Esophagus (tissue), 2 donors: ENCODE data around the gene PALLD. TPM values are rescaled to one million over a fixed set of nuclear protein-coding genes. Genes with fewer than 3 reads are reported as not detected.

Source experiments
- H3K27ac ChIP-seq, 2 donors: one replicate each; pipeline ENCODE4 v1.5.1; 2013; ENCODE audit warnings: low read depth in 2 of 2, mild to moderate bottlenecking in 2 of 2, inconsistent platforms in 1 of 2, low read length in 1 of 2, moderate library complexity in 1 of 2
- H3K27me3 ChIP-seq, 2 donors: one replicate each; pipeline ENCODE4 v1.6.1; 2013; ENCODE audit warnings: low read length in 2 of 2, control low read depth in 1 of 2, mild to moderate bottlenecking in 1 of 2; ENCODE audit not compliant: insufficient read depth in 2 of 2, control insufficient read depth in 1 of 2
- H3K36me3 ChIP-seq, 2 donors: one replicate each; pipeline ENCODE4 v1.6.1; 2013; ENCODE audit warnings: low read length in 1 of 2; ENCODE audit not compliant: control insufficient read depth in 2 of 2, insufficient read depth in 2 of 2
- H3K4me1 ChIP-seq, 2 donors: one replicate each; pipeline ENCODE4 v1.6.1; 2013; ENCODE audit warnings: low read length in 1 of 2; ENCODE audit not compliant: control insufficient read depth in 2 of 2, insufficient read depth in 2 of 2
- H3K4me3 ChIP-seq, 2 donors: one replicate each; pipeline ENCODE4 v1.5.1; 2013; ENCODE audit warnings: low read length in 2 of 2, mild to moderate bottlenecking in 2 of 2, low read depth in 1 of 2, moderate library complexity in 1 of 2
- H3K9me3 ChIP-seq, 2 donors: one replicate each; pipeline ENCODE4 v1.6.1; 2013; ENCODE audit warnings: mild to moderate bottlenecking in 2 of 2, low read depth in 1 of 2, low read length in 1 of 2, moderate library complexity in 1 of 2; ENCODE audit not compliant: control insufficient read depth in 2 of 2, insufficient read depth in 1 of 2
- WGBS, 2 donors: extraction: QIAGEN DNeasy Blood & Tissue Kit; methylation state at CpG; one replicate each; pipeline ENCODE4 v1.1.7; 2013; 5-methylcytosine and 5-hydroxymethylcytosine counted together
- polyA plus RNA-seq, 2 donors: library from polyadenylated mRNA; stranded (reverse); fragments of 200-250 nt; gene quantifications; one replicate each; pipeline ENCODE4 v1.2.3, GENCODE V29; 2013
- donor health status: healthy with polysubstance abuse.
- donor health status: Bipolar disorder and iron deficiency.

The PALLD gene
- polyA plus RNA-seq, 2 donors: 34.7 to 101 TPM

- H3K4me3 ChIP-seq: no peak overlapping the region
- H3K27me3 ChIP-seq: no peaks in the 10 kb centered on the region
- 90 to 93% methylated on average over 3 of the region's 3 CpGs for WGBS, 2 donors
- peaks cover 0 to 2% of the 10 kb centered on the region in 2 donors for H3K9me3 ChIP-seq
- H3K27ac ChIP-seq: no peak overlapping the region
- no peaks in the 10 kb centered on the region for H3K36me3 ChIP-seq
- H3K4me1 ChIP-seq: no peaks in the 10 kb centered on the region
Observed at GRCh38 chr4:168643796-168644159, 146.9 kb downstream of the PALLD start.

- no peaks in the 10 kb centered on the region for H3K27me3 ChIP-seq
- 64 to 67% methylated on average over 7 of the region's 7 CpGs for WGBS, 2 donors
- no peak overlapping the region for H3K27ac ChIP-seq
Observed at GRCh38 chr4:168646001-168646768, 149.3 kb downstream of the PALLD start.

GRCh38 chr4:168647646-168648375 lies 151.0 kb downstream of the PALLD start:
- H3K4me3 ChIP-seq: no peak overlapping the region
- H3K27me3 ChIP-seq: no peaks in the 10 kb centered on the region
- no peaks in the 10 kb centered on the region for H3K9me3 ChIP-seq
- no peak overlapping the region for H3K27ac ChIP-seq
- H3K4me1 ChIP-seq: no peaks in the 10 kb centered on the region
- 83 to 90% methylated on average over 8 of the region's 8 CpGs for WGBS, 2 donors
- no peaks in the 10 kb centered on the region for H3K36me3 ChIP-seq

More at GRCh38 chr4:168646001-168646768, 149.3 kb downstream of the PALLD start:
- Histone ChIP-seq H3K4me1 (no peaks in the 10 kb centered on the region), H3K36me3 (no peaks in the 10 kb centered on the region), H3K9me3 (peaks cover 0 to 2% of the 10 kb centered on the region in 2 donors), H3K4me3 (no peak overlapping the region)

- H3K4me1 ChIP-seq: no peaks in the 10 kb centered on the region
- 59 to 80% methylated on average over 3 of the region's 3 CpGs for WGBS, 2 donors
- H3K36me3 ChIP-seq: no peaks in the 10 kb centered on the region
- H3K9me3 ChIP-seq: no peaks in the 10 kb centered on the region
- H3K27me3 ChIP-seq: no peaks in the 10 kb centered on the region
- H3K4me3 ChIP-seq: no peak overlapping the region
- no peak overlapping the region for H3K27ac ChIP-seq
Observed at GRCh38 chr4:168648494-168648893, 151.6 kb downstream of the PALLD start.

GRCh38 chr4:168648929-168649328 lies 152.1 kb downstream of the PALLD start:
- H3K27ac ChIP-seq: no peak overlapping the region
- no peak overlapping the region for H3K4me3 ChIP-seq
- no peaks in the 10 kb centered on the region for H3K36me3 ChIP-seq
- 65 to 67% methylated on average over 3 of the region's 3 CpGs for WGBS, 2 donors
- H3K4me1 ChIP-seq: no peaks in the 10 kb centered on the region
- no peaks in the 10 kb centered on the region for H3K9me3 ChIP-seq
- H3K27me3 ChIP-seq: no peaks in the 10 kb centered on the region

GRCh38 chr4:168651374-168651773 lies 154.5 kb downstream of the PALLD start:
- no peak overlapping the region for H3K4me3 ChIP-seq
- H3K27me3 ChIP-seq: no peaks in the 10 kb centered on the region
- no peaks in the 10 kb centered on the region for H3K36me3 ChIP-seq
- 51% methylated on average over 2 of the region's 2 CpGs for WGBS, 2 donors
- no peaks in the 10 kb centered on the region for H3K4me1 ChIP-seq
- H3K9me3 ChIP-seq: no peaks in the 10 kb centered on the region
- no peak overlapping the region for H3K27ac ChIP-seq

- 94 to 95% methylated on average over 4 of the region's 4 CpGs for WGBS, 2 donors
- no peaks in the 10 kb centered on the region for H3K36me3 ChIP-seq
- H3K27me3 ChIP-seq: no peaks in the 10 kb centered on the region
- H3K4me3 ChIP-seq: no peak overlapping the region
- no peak overlapping the region for H3K27ac ChIP-seq
- no peaks in the 10 kb centered on the region for H3K4me1 ChIP-seq
- no peaks in the 10 kb centered on the region for H3K9me3 ChIP-seq
Observed at GRCh38 chr4:168651864-168652263, 155.0 kb downstream of the PALLD start.

- no peaks in the 10 kb centered on the region for H3K36me3 ChIP-seq
- 88 to 92% methylated on average over 2 of the region's 2 CpGs for WGBS, 2 donors
Observed at GRCh38 chr4:168652755-168653154, 155.9 kb downstream of the PALLD start.

GRCh38 chr4:168654104-168654847 lies 157.4 kb downstream of the PALLD start:
- no peaks in the 10 kb centered on the region for H3K9me3 ChIP-seq
- H3K4me3 ChIP-seq: no peak overlapping the region
- H3K27ac ChIP-seq: no peak overlapping the region
- no peaks in the 10 kb centered on the region for H3K27me3 ChIP-seq
- H3K4me1 ChIP-seq: no peaks in the 10 kb centered on the region
- H3K36me3 ChIP-seq: no peaks in the 10 kb centered on the region
- WGBS, 2 donors: 41 to 46% methylated on average over 4 of the region's 4 CpGs

More at GRCh38 chr4:168652755-168653154, 155.9 kb downstream of the PALLD start:
- Histone ChIP-seq H3K27ac (no peak overlapping the region), H3K4me1 (no peaks in the 10 kb centered on the region), H3K4me3 (no peak overlapping the region), H3K27me3 (no peaks in the 10 kb centered on the region), H3K9me3 (no peaks in the 10 kb centered on the region)
